Stimulated activated CD8-positive, alpha-beta memory T cell treated with anti-CD3 and anti-CD28 coated beads, Interleukin-4, amount 100 ng/mL, for 48 hours (primary cell): ENCODE measurements around the gene STAB1.

Source experiments
- DNase-seq: peaks from one replicate; pipeline ENCODE4 v3.0.0-alpha.2; 2020

The STAB1 gene

GRCh38 chr3:52487788-52488691 lies 7.1 kb upstream of the STAB1 start:
- DNase-seq, result no peak

DNA sequence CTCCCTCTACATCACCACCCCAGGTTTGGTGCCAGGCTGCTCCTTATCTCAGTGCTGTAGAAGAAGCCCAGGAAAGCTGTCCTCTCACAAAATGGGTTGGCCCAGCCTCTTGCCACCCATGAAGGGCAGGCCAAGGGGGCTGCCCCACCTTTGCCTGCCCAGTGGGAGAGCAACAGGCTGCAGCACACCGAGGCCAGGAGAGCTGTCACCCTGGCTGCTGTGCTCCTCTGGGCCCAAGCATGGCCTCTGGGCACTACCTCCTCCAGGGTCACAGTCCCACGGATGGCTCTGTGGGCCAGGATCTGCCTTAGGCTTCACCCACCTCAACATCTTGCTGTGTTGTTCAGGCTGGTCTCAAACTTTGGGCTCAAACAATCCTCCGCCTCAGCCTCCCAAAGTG lies 6.4 kb upstream of the STAB1 start:
- DNase-seq, result no peak

GRCh38 chr3:52489453-52489852 lies 5.7 kb upstream of the STAB1 start:
- DNase-seq, result no peak

GRCh38 chr3:52490035-52490938 lies 4.9 kb upstream of the STAB1 start:
- no peak for DNase-seq

DNA sequence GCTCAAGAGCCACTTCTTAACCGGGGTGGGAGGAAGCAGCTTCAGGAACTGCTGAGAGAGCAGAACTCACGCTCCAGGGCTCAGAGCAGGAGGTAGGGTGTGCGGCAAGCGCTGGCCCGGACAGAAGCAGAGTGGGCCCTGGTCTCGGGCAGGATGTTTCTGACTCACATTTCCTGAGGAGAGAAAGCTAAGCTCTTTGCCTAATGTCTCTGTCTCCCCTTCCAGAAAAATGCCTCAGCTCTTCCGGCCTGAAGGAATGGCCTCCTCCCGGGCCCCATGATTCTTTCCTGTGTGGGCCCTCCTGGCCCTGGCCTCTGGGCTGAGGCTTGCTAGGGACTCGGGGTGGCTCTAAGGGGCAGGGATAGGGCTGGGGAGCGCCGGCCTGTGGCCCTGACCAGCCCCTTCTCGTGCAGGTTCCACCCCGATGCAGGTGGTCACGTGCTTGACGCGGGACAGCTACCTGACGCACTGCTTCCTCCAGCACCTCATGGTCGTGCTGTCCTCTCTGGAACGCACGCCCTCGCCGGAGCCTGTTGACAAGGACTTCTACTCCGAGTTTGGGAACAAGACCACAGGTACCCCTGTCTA lies 4.1 kb upstream of the STAB1 start:
- no peak for DNase-seq

GRCh38 chr3:52492059-52492458 lies 3.1 kb upstream of the STAB1 start:
- no peak for DNase-seq

DNA sequence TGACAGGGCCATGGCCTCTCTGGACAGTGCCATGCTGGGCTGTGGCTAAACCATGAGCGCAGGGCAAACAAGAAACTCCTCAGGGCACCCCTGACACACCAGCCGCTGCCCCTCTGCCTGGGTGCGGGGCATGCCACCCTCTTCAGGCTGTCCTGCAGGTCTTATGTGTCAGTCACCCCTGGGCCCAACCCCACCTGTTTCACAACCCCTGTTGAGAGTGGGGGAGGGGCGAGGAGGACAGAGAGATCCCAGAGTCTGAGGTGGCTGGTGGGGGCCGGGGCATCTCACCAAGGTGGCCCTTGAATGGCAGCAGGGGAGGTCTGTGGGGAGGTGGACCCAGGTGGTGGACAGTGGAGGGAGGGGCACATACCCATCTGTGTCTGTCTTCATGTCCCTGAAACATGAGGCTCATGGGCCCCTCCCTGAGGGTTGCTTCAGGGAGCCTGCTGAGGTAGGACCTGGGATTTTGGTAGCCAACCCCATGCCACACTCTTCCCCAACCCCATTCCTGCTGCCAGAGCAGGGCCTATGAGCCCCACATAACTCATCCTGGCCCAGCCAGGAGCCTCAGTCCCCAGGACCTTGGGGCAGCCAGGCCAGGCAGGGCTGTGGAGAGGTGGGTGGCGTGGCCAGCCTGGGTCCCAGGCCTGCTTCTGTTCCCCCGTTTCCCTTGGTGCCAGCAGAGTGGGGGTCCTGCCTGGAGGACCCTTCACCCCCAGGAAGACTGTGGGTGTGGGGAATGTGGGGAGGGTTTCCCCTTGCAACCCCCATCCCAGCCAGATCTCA lies 1.7 kb upstream of the STAB1 start:
- DNase-seq, result peak; percentile 32

- no peak for DNase-seq
Measured at GRCh38 chr3:52494445-52494844, 693 bp upstream of the STAB1 start.

DNA sequence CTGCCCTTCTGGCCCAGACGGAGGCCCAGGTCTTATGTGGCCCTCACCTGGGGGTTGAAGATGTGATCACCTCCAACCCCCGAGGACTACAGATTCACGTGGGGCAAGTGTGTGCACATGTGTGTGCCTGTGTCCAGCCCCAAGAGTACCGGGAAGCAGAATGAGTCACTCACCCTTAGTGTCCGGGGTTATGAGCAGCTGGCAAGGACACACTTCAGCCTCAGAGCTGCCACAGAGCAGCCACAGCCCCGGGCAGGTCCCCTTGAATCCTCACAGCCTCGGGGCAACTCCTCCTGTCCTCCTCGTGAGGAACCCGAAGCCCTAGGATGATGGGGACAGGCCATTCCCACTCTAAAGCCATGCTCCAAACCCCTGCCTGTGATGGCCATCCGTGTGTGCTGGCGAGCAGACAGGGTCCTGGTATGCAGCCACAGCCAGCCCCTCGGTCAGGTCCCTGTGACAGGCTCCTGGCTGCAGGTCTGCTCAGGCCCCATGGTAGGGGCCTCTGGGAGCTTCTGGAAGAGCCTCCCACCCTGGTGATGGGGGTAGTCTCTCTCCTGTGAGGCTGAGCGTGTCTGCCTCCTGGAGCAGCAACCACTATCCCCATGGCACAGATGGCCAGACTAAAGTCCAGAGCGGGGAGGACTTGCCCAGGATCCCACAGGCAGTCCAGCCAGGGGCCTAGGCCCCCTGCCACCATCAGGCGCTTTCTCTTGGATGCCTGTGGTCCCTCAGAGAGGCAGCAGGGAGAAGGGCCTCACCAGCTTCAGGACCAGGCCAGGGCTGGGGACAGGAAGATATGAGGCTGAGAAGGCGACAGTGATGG lies 852 bp downstream of the STAB1 start:
- DNase-seq, result no peak

- DNase-seq, result no peak
Measured at GRCh38 chr3:52498137-52499054, 3.3 kb downstream of the STAB1 start.

DNA sequence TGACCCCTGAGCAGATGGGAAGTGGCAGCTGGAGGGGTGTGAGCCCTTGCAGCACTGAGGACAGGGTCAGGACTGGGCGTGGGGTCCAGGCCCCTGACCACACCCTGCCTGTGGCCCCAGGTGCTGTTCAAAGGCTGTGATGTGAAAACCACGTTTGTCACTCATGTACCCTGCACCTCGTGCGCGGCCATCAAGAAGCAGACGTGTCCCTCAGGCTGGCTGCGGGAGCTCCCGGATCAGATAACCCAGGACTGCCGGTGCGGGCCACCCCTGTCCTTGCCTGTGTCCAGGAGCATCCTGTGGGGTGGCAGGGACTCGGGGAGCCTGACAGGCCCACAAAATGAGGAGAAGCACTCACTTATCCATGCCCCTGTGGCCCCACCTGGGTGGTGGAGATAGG lies 5.9 kb downstream of the STAB1 start:
- DNase-seq, result no peak

DNA sequence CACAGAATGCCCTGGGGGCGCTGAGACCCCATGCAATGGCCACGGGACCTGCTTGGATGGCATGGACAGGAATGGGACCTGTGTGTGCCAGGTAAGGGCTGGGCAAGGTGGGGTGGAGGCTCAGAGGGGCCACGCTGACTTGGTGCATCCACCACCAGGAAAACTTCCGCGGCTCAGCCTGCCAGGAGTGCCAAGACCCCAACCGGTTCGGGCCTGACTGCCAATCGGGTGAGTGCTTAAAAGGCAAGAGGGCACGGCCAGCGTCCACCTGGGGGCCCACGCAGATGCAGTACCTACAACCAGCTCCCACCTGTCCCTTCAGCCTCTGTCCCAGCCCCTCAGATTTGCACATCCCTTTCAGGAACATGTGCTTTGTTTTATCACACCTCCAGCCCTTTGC lies 6.9 kb downstream of the STAB1 start:
- no peak for DNase-seq

- no peak for DNase-seq
Measured at GRCh38 chr3:52502808-52503350, 7.7 kb downstream of the STAB1 start.

GRCh38 chr3:52503788-52504424 lies 8.8 kb downstream of the STAB1 start:
- no peak for DNase-seq

- DNase-seq, result no peak
Measured at GRCh38 chr3:52504977-52505376, 9.8 kb downstream of the STAB1 start.

DNA sequence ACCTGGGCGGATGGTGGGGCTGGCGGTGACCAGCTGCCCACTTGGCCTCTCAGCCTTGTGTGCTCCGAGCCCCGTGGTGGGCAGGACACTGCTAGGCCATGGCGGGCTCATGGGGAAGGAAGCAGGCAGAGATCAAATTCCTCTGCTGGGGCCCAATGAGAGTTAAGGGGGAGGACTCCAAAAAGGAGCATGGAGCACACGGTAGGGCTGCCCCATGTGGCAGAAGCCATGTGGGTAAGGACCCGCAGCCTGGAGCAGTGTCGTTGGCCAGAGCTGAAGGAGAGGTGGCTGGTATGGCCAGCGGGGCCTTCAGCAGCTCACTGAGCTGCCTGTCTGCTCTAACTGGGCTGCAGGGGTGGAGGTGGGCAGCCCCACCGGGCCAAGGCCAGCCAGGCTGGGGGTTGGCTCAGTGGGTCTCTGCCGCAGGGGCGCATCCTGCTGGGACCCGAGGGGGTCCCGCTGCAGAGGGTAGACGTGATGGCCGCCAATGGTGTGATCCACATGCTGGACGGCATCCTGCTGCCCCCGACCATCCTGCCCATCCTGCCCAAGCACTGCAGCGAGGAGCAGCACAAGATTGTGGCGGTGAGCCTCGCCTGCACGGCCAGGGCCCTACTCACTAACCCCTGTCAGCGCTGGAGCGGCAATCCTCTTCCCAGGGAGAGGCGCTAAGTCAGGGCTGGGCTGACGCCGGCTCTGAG lies 11.3 kb downstream of the STAB1 start:
- no peak for DNase-seq

GRCh38 chr3:52507359-52507758 lies 12.2 kb downstream of the STAB1 start:
- no peak for DNase-seq

GRCh38 chr3:52509753-52510328 lies 14.7 kb downstream of the STAB1 start:
- DNase-seq, result no peak

DNA sequence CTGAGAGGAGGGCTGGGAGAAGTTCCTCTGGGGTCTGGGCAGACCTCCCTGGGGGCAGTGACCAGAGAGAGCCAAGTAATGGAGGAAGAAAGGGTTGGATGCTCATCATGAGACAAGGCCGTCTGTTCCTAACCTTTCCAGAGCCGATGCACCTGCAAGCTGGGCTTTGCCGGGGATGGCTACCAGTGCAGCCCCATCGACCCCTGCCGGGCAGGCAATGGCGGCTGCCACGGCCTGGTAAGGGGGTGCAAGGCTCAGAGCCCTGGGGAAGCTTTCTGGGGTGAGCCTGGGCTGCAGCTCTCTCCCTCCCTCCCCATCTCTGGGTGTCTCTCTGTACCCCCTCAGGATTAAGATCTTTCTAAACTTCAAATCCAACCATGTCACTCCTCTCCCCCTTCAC lies 16.4 kb downstream of the STAB1 start:
- no peak for DNase-seq
